HEK293 (cell line): ENCODE data around the gene CALHM2.

Source experiments
- CTCF ChIA-PET: fragments of 350-600 bp; formaldehyde crosslinking; extraction: SDS; loops from one replicate; lab custom pipeline; 2021; ENCODE audit warnings: antibody characterized with exemption; lab: Yijun Ruan, JAX
- POLR2A ChIA-PET: fragments of 300-600 bp; formaldehyde crosslinking; extraction: SDS; loops from one replicate; lab custom pipeline; 2020; ENCODE audit warnings: antibody characterized with exemption, inconsistent platforms; lab: Yijun Ruan, JAX
- H3K27ac ChIP-seq: fragments of 200-500 bp; sonication (Bioruptor generic); 2 replicates; pipeline ENCODE4 v1.5.1; 2014; ENCODE audit warnings: low read depth, low read length, control low read depth, inconsistent platforms; ENCODE audit errors: extremely low read depth
- H3K36me3 ChIP-seq, 2 experiments: fragments of 200-500 bp in 1 of 2; sonication (Bioruptor generic) in 1 of 2; 1 replicate in 1 of 2; 2 replicates in 1 of 2; pipeline ENCODE4 v1.5.1; 2014 to 2017; ENCODE audit warnings: inconsistent platforms in 2 of 2, low read length in 2 of 2; ENCODE audit not compliant: control insufficient read depth in 2 of 2, insufficient read depth in 1 of 2
- H3K4me1 ChIP-seq: fragments of 200-500 bp; sonication (Bioruptor generic); 2 replicates; pipeline ENCODE4 v1.5.1; 2014; ENCODE audit warnings: mild to moderate bottlenecking, low read length, inconsistent platforms; ENCODE audit not compliant: control insufficient read depth, insufficient read depth
- H3K4me3 ChIP-seq: 2 replicates; pipeline ENCODE4 v1.5.1; 2011; ENCODE audit warnings: low read depth, mild to moderate bottlenecking, control low read depth, low read length, moderate library complexity
- H3K9me3 ChIP-seq: fragments of 200-500 bp; sonication (Bioruptor generic); 2 replicates; pipeline ENCODE4 v1.5.1; 2014; ENCODE audit warnings: low read depth, low read length, inconsistent platforms; ENCODE audit not compliant: control insufficient read depth, insufficient read depth
- EGR2 ChIP-seq: fragments of 450-650 bp; formaldehyde crosslinking; IDR thresholded peaks from 2 replicates; pipeline ENCODE4 v1.5.1; 2016; ENCODE audit warnings: low read depth, missing biosample characterization, missing genetic modification characterization
- GFI1B ChIP-seq: fragments of 450-650 bp; formaldehyde crosslinking; IDR thresholded peaks from 2 replicates; pipeline ENCODE4 v1.5.1; 2016; ENCODE audit warnings: missing biosample characterization, missing genetic modification characterization
- GLI2 ChIP-seq: fragments of 450-650 bp; formaldehyde crosslinking; IDR thresholded peaks from 2 replicates; pipeline ENCODE4; 2017; ENCODE audit warnings: missing biosample characterization, missing genetic modification characterization, low read depth, borderline replicate concordance
- KLF17 ChIP-seq: fragments of 450-650 bp; formaldehyde crosslinking; IDR thresholded peaks from 2 replicates; pipeline ENCODE4 v1.5.1; 2016; ENCODE audit warnings: missing biosample characterization, missing genetic modification characterization
- PBX3 ChIP-seq: sonication (generic); formaldehyde crosslinking; IDR thresholded peaks from 2 replicates; pipeline ENCODE4 v1.8.1; 2022; ENCODE audit warnings: mild to moderate bottlenecking, moderate library complexity, missing genetic modification reagents
- ZBTB11 ChIP-seq: fragments of 450-650 bp; formaldehyde crosslinking; conservative IDR thresholded peaks from 2 replicates; pipeline ENCODE4 v1.5.1; 2016; ENCODE audit warnings: low read depth, missing biosample characterization, missing genetic modification characterization
- ZBTB26 ChIP-seq: fragments of 450-650 bp; formaldehyde crosslinking; optimal IDR thresholded peaks from 2 replicates; pipeline ENCODE3; 2016; ENCODE audit warnings: missing biosample characterization, mild to moderate bottlenecking, missing genetic modification characterization
- ZBTB44 ChIP-seq: fragments of 450-650 bp; IDR thresholded peaks from 2 replicates; pipeline ENCODE4 v1.5.1; 2018; ENCODE audit warnings: missing biosample characterization, mild to moderate bottlenecking, missing genetic modification characterization
- ZBTB48 ChIP-seq: fragments of 450-650 bp; formaldehyde crosslinking; IDR thresholded peaks from 2 replicates; pipeline ENCODE4 v1.5.1; 2016; ENCODE audit warnings: missing biosample characterization, missing genetic modification characterization
- ZBTB7A ChIP-seq: fragments of 450-650 bp; formaldehyde crosslinking; IDR thresholded peaks from 2 replicates; pipeline ENCODE4 v1.5.1; 2016; ENCODE audit warnings: low read depth, missing biosample characterization, missing genetic modification characterization
- ZBTB8A ChIP-seq: fragments of 450-650 bp; formaldehyde crosslinking; IDR thresholded peaks from 2 replicates; pipeline ENCODE4 v1.5.1; 2016; ENCODE audit warnings: missing biosample characterization, missing genetic modification characterization
- ZNF19 ChIP-seq: fragments of 450-650 bp; formaldehyde crosslinking; IDR thresholded peaks from 2 replicates; pipeline ENCODE4; 2016; ENCODE audit warnings: missing biosample characterization, missing genetic modification characterization, low read depth
- ZNF221 ChIP-seq: fragments of 450-650 bp; formaldehyde crosslinking; IDR thresholded peaks from 2 replicates; pipeline ENCODE4 v1.5.1; 2017; ENCODE audit warnings: missing biosample characterization, missing genetic modification characterization, borderline replicate concordance
- ZNF24 ChIP-seq: fragments of 450-650 bp; formaldehyde crosslinking; IDR thresholded peaks from 2 replicates; pipeline ENCODE4 v1.5.1; 2016; ENCODE audit warnings: missing biosample characterization, missing genetic modification characterization
- ZNF311 ChIP-seq: fragments of 450-650 bp; formaldehyde crosslinking; IDR thresholded peaks from 2 replicates; pipeline ENCODE4 v1.5.1; 2017; ENCODE audit warnings: missing biosample characterization, missing genetic modification characterization, borderline replicate concordance
- ZNF398 ChIP-seq: fragments of 450-650 bp; formaldehyde crosslinking; IDR thresholded peaks from 2 replicates; pipeline ENCODE4 v1.5.1; 2017; ENCODE audit warnings: missing biosample characterization, missing genetic modification characterization
- ZNF580 ChIP-seq: fragments of 450-650 bp; formaldehyde crosslinking; IDR thresholded peaks from 2 replicates; pipeline ENCODE4 v1.5.1; 2016; ENCODE audit warnings: missing biosample characterization, missing genetic modification characterization
- ZNF610 ChIP-seq: fragments of 450-650 bp; formaldehyde crosslinking; IDR thresholded peaks from 2 replicates; pipeline ENCODE4 v1.5.1; 2016; ENCODE audit warnings: missing biosample characterization, missing genetic modification characterization, borderline replicate concordance
- ZNF658 ChIP-seq: fragments of 450-650 bp; formaldehyde crosslinking; IDR thresholded peaks from 2 replicates; pipeline ENCODE4; 2016; ENCODE audit warnings: missing biosample characterization, missing genetic modification characterization
- ZNF777 ChIP-seq: fragments of 450-650 bp; formaldehyde crosslinking; IDR thresholded peaks from 2 replicates; pipeline ENCODE4 v1.5.1; 2017; ENCODE audit warnings: missing biosample characterization, missing genetic modification characterization, borderline replicate concordance

Gene CALHM2

GRCh38 chr10:103495321-103495720 is 43.2 kb upstream of the CALHM2 start:
- no peaks in the 10 kb centered on the region for H3K9me3 ChIP-seq
- no peak overlapping the region for H3K4me3 ChIP-seq
- no peaks in the 10 kb centered on the region for H3K36me3 ChIP-seq
- 0 out of 2 replicates have a peak, but pooled peaks have one; percentile 17 for TF ChIP-seq ZNF580 (tag by site-specific recombination)
- TF ChIP-seq PBX3 (CRISPR knock-in tag) = no peak
- TF ChIP-seq ZBTB8A (tag by site-specific recombination) = no peak
- TF ChIP-seq ZNF610 (tag by site-specific recombination) = no peak
- no peak for TF ChIP-seq ZBTB44
- no peak for TF ChIP-seq GFI1B (tag by site-specific recombination)
- TF ChIP-seq ZNF311 (tag by site-specific recombination) = no peak
- TF ChIP-seq ZNF221 (tag by site-specific recombination) = no peak
- CTCF ChIA-PET = interaction anchor here (0.5 to 1.5 kb wide), 5 partner anchors 10 to 550 kb away, joined by 3 to 6 read pairs (median 3); no protein-coding TSS in a partner anchor
- POLR2A ChIA-PET = interaction anchor here (3.4 kb wide), 1 partner anchor 9 kb away, joined by 15 read pairs; no protein-coding TSS in a partner anchor
- no peak overlapping the region for H3K27ac ChIP-seq
- H3K4me1 ChIP-seq = no peaks in the 10 kb centered on the region

GRCh38 chr10:103493916-103494877 is 42.0 kb upstream of the CALHM2 start:
- POLR2A ChIA-PET = interaction anchor here (1.1 to 3.4 kb wide), 3 partner anchors 10 to 126 kb away, joined by 4 to 15 read pairs (median 8); partner anchors contain the start of gene TAF5
- Histone ChIP-seq H3K27ac (no peak overlapping the region), H3K4me1 (no peaks in the 10 kb centered on the region), H3K9me3 (no peaks in the 10 kb centered on the region), H3K4me3 (peak overlapping the region; percentile 51), H3K36me3 (no peaks in the 10 kb centered on the region)
- CTCF ChIA-PET = interaction anchor here (0.6 to 6.1 kb wide), 5 partner anchors 9 to 100 kb away, joined by 3 to 41 read pairs (median 5); no protein-coding TSS in a partner anchor
- TF ChIP-seq ZNF777 (tag by site-specific recombination) (peak; percentile 83), ZBTB11 (tag by site-specific recombination) (no peak), ZNF24 (no peak), ZBTB7A (tag by site-specific recombination) (0 out of 2 replicates have a peak, but pooled peaks have one; percentile 31), ZBTB48 (tag by site-specific recombination) (0 out of 2 replicates have a peak, but pooled peaks have one; percentile 15), EGR2 (peak; percentile 32; the same call in 1 of the 2 replicates), ZNF398 (0 out of 2 replicates have a peak, but pooled peaks have one; percentile 38), GLI2 (tag by site-specific recombination) (no peak), ZNF19 (no peak), ZBTB26 (tag by site-specific recombination) (peak; percentile 70), KLF17 (peak; percentile 54; the same call in 1 of the 2 replicates), ZNF658 (no peak)
